ENCODE measurements around the gene MTNR1B.

The MTNR1B gene

GRCh38 chr11:92964471-92964870, 5.0 kb upstream of the MTNR1B start:
- TF ChIP-seq, protein P1, sequence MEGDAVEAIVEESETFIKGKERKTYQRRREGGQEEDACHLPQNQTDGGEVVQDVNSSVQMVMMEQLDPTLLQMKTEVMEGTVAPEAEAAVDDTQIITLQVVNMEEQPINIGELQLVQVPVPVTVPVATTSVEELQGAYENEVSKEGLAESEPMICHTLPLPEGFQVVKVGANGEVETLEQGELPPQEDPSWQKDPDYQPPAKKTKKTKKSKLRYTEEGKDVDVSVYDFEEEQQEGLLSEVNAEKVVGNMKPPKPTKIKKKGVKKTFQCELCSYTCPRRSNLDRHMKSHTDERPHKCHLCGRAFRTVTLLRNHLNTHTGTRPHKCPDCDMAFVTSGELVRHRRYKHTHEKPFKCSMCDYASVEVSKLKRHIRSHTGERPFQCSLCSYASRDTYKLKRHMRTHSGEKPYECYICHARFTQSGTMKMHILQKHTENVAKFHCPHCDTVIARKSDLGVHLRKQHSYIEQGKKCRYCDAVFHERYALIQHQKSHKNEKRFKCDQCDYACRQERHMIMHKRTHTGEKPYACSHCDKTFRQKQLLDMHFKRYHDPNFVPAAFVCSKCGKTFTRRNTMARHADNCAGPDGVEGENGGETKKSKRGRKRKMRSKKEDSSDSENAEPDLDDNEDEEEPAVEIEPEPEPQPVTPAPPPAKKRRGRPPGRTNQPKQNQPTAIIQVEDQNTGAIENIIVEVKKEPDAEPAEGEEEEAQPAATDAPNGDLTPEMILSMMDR (IDR thresholded peaks at IDR 0.05), result no peak

GRCh38 chr11:92965196-92965595, 4.3 kb upstream of the MTNR1B start:
- TF ChIP-seq, protein P1 (IDR thresholded peaks at IDR 0.05), result no peak

- TF ChIP-seq, protein P1 (IDR thresholded peaks at IDR 0.05), result no peak
Measured at GRCh38 chr11:92967178-92967577, 2.3 kb upstream of the MTNR1B start.

DNA sequence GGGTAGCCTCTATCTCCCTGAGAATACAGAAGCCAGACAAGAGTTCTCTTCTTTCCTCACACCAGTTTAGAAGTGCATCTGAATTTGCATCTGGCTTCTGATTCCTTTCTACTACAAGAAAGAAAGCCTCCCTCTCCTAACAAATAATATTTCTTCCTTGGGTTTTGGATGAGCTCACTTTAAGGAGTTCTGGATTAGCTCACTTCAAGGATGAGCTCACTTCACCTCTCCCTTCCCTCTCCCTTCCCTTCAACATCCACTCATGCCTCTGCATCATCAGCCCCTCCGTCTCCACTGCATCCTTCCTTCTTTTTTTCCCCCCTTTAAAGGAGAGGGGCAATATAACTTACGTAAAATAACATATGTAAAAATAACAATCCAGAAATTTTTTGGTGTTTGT, 1.6 kb upstream of the MTNR1B start:
- TF ChIP-seq, protein P1 (IDR thresholded peaks at IDR 0.05), result no peak

DNA sequence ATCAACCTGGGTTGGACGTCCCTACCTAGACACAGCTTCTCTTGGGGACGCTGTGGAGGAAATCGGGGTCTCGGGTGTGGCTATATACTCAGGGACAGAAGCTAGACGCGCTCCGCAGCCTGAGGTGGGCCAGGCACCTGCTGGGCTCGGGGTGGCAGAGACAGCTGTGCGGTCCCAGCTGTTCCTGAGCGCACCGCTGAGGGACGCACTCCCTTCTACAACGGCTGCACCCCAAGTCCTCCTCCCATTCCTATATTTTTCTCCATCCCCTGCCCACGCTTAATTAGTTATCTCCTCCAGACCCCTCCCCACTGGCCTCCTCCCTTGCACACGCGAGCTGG, 188 bp upstream of the MTNR1B start:
- TF ChIP-seq, protein P1 (IDR thresholded peaks at IDR 0.05), result no peak

DNA sequence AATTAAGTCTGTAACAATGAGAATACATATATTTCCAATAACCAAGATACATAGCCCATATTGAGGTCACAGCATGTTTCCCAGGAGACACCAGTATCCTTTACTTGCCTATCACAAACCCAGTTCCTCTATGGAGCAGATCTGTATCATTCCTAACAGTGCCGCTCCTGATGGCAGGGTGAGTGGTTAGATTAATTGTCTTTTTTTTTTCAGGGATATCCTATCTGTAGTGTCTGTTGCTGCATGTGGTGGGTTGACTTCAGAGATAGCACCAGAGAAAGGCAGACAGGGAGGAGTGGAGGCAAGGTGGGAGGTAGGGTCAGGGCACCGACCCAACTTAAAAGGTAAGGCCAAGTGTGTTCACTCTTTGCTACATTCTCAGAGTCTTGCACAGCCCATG, 2.8 kb downstream of the MTNR1B start:
- TF ChIP-seq, protein P1 (IDR thresholded peaks at IDR 0.05), result no peak

DNA sequence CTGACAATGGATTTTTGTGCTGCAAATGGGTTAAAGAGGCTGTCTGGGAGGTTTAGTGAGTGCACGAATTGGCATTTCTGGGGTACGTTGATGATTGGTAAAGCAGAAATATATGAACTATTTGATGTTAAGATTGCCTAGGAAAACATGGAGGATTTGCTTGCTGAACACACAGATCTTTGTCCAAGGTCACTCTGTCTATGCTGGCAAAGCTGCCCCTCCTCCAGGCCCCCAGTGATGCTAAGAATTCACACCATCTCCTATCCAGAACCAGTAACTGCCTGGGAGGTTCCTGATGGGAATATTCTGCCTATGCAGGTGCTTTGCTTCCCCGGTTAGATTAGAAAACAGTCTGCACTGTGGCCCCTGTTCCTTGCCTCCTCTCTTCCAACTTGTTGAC, 5.8 kb downstream of the MTNR1B start:
- TF ChIP-seq, protein P1 (IDR thresholded peaks at IDR 0.05), result no peak

DNA sequence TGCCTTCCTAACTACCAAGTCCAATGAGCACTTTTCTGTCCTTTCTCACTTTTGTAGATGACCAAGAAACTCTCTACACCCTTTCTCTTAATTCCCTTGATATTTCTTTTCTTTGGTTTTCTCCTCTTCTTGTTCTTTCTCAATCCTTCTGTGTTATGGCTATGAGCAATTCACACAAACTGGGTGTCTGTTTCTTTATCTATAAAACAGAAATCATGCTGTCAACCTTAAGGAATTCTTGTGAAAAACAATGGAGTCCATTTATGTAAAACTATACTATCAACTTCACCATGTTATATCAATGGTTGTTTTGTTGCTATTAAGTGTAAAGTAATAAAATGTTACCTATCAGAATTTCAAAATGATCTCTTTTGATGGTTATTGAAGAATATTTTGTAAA, 7.2 kb downstream of the MTNR1B start:
- TF ChIP-seq, protein P1 (IDR thresholded peaks at IDR 0.05), result no peak

Measured in LNCAP (cell line).